HepG2 (cell line): ENCODE results near the gene RTN4RL2. TPM values are rescaled to one million over a fixed set of nuclear protein-coding genes. Genes with fewer than 3 reads are reported as not detected.
A peak's percentile ranks its signal among the peaks of the same experiment; 100 is the strongest.

Source experiments
- ATAC-seq: fragments of 200-7000 bp; cut with Tn5 transposase; 3 replicates; pipeline ENCODE4 v1.9.1; 2020; ENCODE audit warnings: mild to moderate bottlenecking, moderate library complexity
- BruUV-seq: library from RNA; stranded (reverse); fragments of 400-500 nt; replicated peaks from 2 replicates; lab custom pipeline; 2021; lab: Mats Ljungman, UMichigan
- CTCF ChIA-PET: fragments of 300-600 bp; formaldehyde crosslinking; extraction: SDS; loops from one replicate; lab custom pipeline; 2021; ENCODE audit warnings: low total read pairs, inconsistent platforms, low intra/inter-chr PET ratio; lab: Yijun Ruan, JAX
- POLR2A ChIA-PET: fragments of 350-600 bp; sonication (Branson Sonifier 250); formaldehyde crosslinking; loops from one replicate; lab custom pipeline; 2020; ENCODE audit warnings: antibody characterized with exemption, inconsistent platforms; lab: Yijun Ruan, JAX
- DNase-seq: peaks from one replicate; pipeline ENCODE4 v3.0.0-alpha.2; 2015; ENCODE audit warnings: low spot score
- FAIRE-seq: peaks from 3 replicates; lab custom pipeline; 2011; peaks lifted over from hg19 to GRCh38; lab: Jason Lieb, UNC
- H2AFZ ChIP-seq: one replicate; pipeline ENCODE4 v1.6.1; 2011; ENCODE audit warnings: low read length, inconsistent platforms
- H3K27ac ChIP-seq: fragments of 300-600 bp; 3 replicates; pipeline ENCODE4 v1.8.0; 2011; ENCODE audit warnings: mixed run types, mild to moderate bottlenecking, mixed read lengths, low read length, inconsistent platforms; ENCODE audit not compliant: insufficient read depth; ENCODE audit errors: extremely low read length
- H3K27me3 ChIP-seq, 2 experiments: fragments of 200-600 bp in 1 of 2; 2 replicates in 1 of 2; 3 replicates in 1 of 2; pipeline versions ENCODE4 v1.6.0 to v1.8.0; 2011; ENCODE audit warnings: low read length in 2 of 2, mild to moderate bottlenecking in 2 of 2, moderate library complexity in 2 of 2, inconsistent platforms in 1 of 2; ENCODE audit not compliant: insufficient read depth in 2 of 2, control insufficient read depth in 1 of 2
- H3K36me3 ChIP-seq, 2 experiments: fragments of 200-600 bp in 1 of 2; replicated peaks in 1 of 2; 2 replicates in 1 of 2; 3 replicates in 1 of 2; pipeline versions ENCODE4 v1.5.1 to v1.8.0; 2011; ENCODE audit warnings: low read length in 2 of 2, inconsistent platforms in 1 of 2; ENCODE audit not compliant: insufficient read depth in 2 of 2, control insufficient read depth in 1 of 2
- H3K4me1 ChIP-seq: 2 replicates; pipeline ENCODE4 v1.5.1; 2012; ENCODE audit warnings: low read length, inconsistent platforms; ENCODE audit not compliant: insufficient read depth
- H3K4me2 ChIP-seq: 2 replicates; pipeline ENCODE4 v1.6.0; 2011; ENCODE audit warnings: low read depth, low read length, inconsistent platforms
- H3K4me3 ChIP-seq, 3 experiments: fragments of 200-600 bp in 1 of 3; sonication (generic), shearing (Covaris generic) in 1 of 3; replicated peaks in 1 of 3; 2 replicates each; pipeline ENCODE4 v1.5.1; 2011 to 2016; ENCODE audit warnings: low read length in 3 of 3, inconsistent platforms in 2 of 3, low read depth in 2 of 3, mild to moderate bottlenecking in 2 of 3, control low read depth in 1 of 3, mixed read lengths in 1 of 3; ENCODE audit not compliant: insufficient read depth in 1 of 3
- H3K79me2 ChIP-seq: one replicate; pipeline ENCODE4 v1.6.1; 2011; ENCODE audit warnings: low read length, inconsistent platforms; ENCODE audit not compliant: insufficient read depth
- H3K9ac ChIP-seq: 2 replicates; pipeline ENCODE4 v1.6.0; 2011; ENCODE audit warnings: mild to moderate bottlenecking, low read depth, low read length, inconsistent platforms; ENCODE audit not compliant: insufficient read depth
- H3K9me3 ChIP-seq: 2 replicates; pipeline ENCODE4 v1.5.1; 2012; ENCODE audit warnings: mild to moderate bottlenecking, low read length
- H4K20me1 ChIP-seq: 2 replicates; pipeline ENCODE4 v1.6.0; 2011; ENCODE audit warnings: inconsistent platforms, mild to moderate bottlenecking, low read length, moderate library complexity; ENCODE audit not compliant: insufficient read depth
- AHR ChIP-seq: IDR thresholded peaks from 2 replicates; pipeline ENCODE4 v1.6.1; 2018; ENCODE audit warnings: missing genetic modification reagents, missing compliant biosample characterization
- BORCS8-MEF2B ChIP-seq: sonication (generic); formaldehyde crosslinking; IDR thresholded peaks from 2 replicates; pipeline ENCODE4 v1.8.0; 2022; ENCODE audit warnings: mild to moderate bottlenecking, missing genetic modification reagents
- RARA ChIP-seq: IDR thresholded peaks from 2 replicates; pipeline ENCODE4 v1.6.1; 2016; ENCODE audit warnings: missing genetic modification reagents, missing compliant biosample characterization
- SIN3A ChIP-seq: IDR thresholded peaks from 2 replicates; pipeline ENCODE4 v1.6.1; 2011; ENCODE audit warnings: low read depth, mild to moderate bottlenecking, control low read depth, low read length, borderline replicate concordance
- TBL1XR1 ChIP-seq: fragments of 150-350 bp; IDR thresholded peaks from 2 replicates; pipeline ENCODE4 v1.6.1; 2014; ENCODE audit warnings: borderline replicate concordance, low read length; ENCODE audit not compliant: partially characterized antibody
- XRCC5 ChIP-seq: fragments of 200-400 bp; formaldehyde crosslinking; optimal IDR thresholded peaks from 2 replicates; pipeline ENCODE3; 2017; ENCODE audit warnings: mild to moderate bottlenecking, low read length
- ZNF335 ChIP-seq: sonication (generic); formaldehyde crosslinking; IDR thresholded peaks from 2 replicates; pipeline ENCODE4 v1.4.0; 2020; ENCODE audit warnings: missing genetic modification reagents
- WGBS: methylation state at CpG from one replicate; pipeline ENCODE4 v1.1.6; 2017; ENCODE audit warnings: low lambda C conversion rate; 5-methylcytosine and 5-hydroxymethylcytosine counted together
- in situ Hi-C: cut with HindIII; loops from 2 replicates; pipeline ENCODE4 v1.10.0; 2017; ENCODE audit warnings: low pct_unique_long_range_greater_than_20kb; ENCODE audit not compliant: extremely low pct_ligation_motif_present
- intact Hi-C: fragments of 100-400 bp; cut with micrococcal nuclease; formaldehyde crosslinking; loops from one replicate; pipeline ENCODE4 v1.10.0; 2022; ENCODE audit not compliant: unreplicated experiment
- polyA plus RNA-seq, 8 experiments: library from polyadenylated mRNA; depleted of rRNA in 3 of 8; stranded (reverse) in 7 of 8; unstranded in 1 of 8; fragments of >200 nt; fragmentation: Illumina TruSeq in 4 of 8; extraction: Trizol in 4 of 8; gene quantifications; 2 replicates each; pipeline versions ENCODE4 v1.2.1 to v1.2.3, GENCODE V29; 2011 to 2016; ENCODE audit warnings: low read depth in 4 of 8, missing spikeins in 1 of 8, mixed read lengths in 1 of 8; ENCODE audit not compliant: insufficient read depth in 1 of 8
- total RNA-seq, 5 experiments: library from RNA; depleted of rRNA; stranded (reverse); fragments of >200 nt; fragmentation: Illumina TruSeq; extraction: Trizol; gene quantifications; 2 replicates each; pipeline ENCODE4 v1.2.3, GENCODE V29; 2016; ENCODE audit warnings: low read depth in 1 of 5
- TF ChIP-seq, protein P1 (sequence below), 2 experiments: sonication (generic) in 1 of 2; formaldehyde crosslinking in 1 of 2; IDR thresholded peaks; 2 replicates each; pipeline versions ENCODE4 v1.4.0 to v1.6.1; 2018 to 2020; ENCODE audit warnings: missing genetic modification reagents in 2 of 2, borderline replicate concordance in 1 of 2, low read depth in 1 of 2, mild to moderate bottlenecking in 1 of 2, missing biosample characterization in 1 of 2
- TF ChIP-seq, protein P2 (sequence below): IDR thresholded peaks from 2 replicates; pipeline ENCODE4 v1.6.1; 2012; ENCODE audit warnings: inconsistent platforms
- TF ChIP-seq, protein P3 (sequence below): sonication (generic); formaldehyde crosslinking; IDR thresholded peaks from 2 replicates; pipeline ENCODE4 v1.8.1; 2022; ENCODE audit warnings: mild to moderate bottlenecking, missing genetic modification reagents
- TF ChIP-seq, protein P4 (sequence below): sonication (generic); formaldehyde crosslinking; IDR thresholded peaks from 2 replicates; pipeline ENCODE4 v1.4.0; 2020; ENCODE audit warnings: missing genetic modification reagents, borderline replicate concordance
- TF ChIP-seq, protein P5 (sequence below): sonication (generic); formaldehyde crosslinking; IDR thresholded peaks from 2 replicates; pipeline ENCODE4 v1.5.1; 2020; ENCODE audit warnings: mild to moderate bottlenecking, missing genetic modification reagents, moderate library complexity

Gene RTN4RL2
- total and polyA plus RNA-seq, 2 of the 13 experiments (the other 11 are each of a cell fraction or from before 2014, with no cell fraction given), result 1.3 to 4.3 TPM

DNA sequence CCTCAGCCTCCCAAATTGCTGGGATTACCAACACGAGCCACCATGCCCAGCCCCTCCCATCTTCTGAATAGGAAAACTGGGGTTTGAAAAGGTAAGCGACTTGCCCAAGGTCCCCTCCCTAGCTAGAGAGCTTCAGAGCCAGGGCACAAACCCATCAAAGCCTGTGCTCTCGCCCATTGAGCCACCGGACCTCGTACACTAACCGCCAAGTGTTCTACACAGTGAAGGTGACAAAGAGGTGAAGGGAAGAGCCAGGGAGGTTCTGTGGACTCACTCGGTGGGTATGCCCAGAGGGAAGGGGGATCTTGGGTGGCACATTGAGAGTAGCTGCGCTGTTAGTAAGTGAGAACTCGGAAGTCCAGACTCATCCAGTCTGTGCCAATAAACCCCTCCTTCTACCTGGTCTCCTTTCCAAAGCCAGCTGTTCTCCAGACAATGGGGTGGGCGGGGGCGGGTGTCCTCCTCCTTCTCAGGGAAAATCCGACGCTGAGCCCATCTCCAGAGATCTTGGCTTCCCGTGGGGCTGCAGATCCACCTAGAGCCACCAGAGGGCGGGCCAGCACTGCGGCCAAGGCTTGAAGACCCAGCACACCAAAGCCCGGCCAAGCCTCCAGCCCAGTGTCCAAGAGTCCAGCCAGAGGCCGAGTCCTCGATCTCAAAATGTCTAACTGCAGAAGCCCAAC lies 3.2 kb upstream of the RTN4RL2 start:
- in situ Hi-C loops, result loop anchor here (5.0 to 10.0 kb wide), 2 partner anchors 110 to 188 kb away; partner anchors contain the start of gene YPEL4
- WGBS, result 47% methylated on average over 17 of the region's 19 CpGs
- TF ChIP-seq, protein P1, sequence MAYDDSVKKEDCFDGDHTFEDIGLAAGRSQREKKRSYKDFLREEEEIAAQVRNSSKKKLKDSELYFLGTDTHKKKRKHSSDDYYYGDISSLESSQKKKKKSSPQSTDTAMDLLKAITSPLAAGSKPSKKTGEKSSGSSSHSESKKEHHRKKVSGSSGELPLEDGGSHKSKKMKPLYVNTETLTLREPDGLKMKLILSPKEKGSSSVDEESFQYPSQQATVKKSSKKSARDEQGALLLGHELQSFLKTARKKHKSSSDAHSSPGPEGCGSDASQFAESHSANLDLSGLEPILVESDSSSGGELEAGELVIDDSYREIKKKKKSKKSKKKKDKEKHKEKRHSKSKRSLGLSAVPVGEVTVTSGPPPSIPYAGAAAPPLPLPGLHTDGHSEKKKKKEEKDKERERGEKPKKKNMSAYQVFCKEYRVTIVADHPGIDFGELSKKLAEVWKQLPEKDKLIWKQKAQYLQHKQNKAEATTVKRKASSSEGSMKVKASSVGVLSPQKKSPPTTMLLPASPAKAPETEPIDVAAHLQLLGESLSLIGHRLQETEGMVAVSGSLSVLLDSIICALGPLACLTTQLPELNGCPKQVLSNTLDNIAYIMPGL (CRISPR knock-in tag; IDR thresholded peaks at IDR 0.05; ENCODE audit: borderline replicate concordance in 1 of 2, low read depth in 1 of 2), result peak; percentile 72 to 77; a peak in 3 of 4 replicates
- TF ChIP-seq, protein P2, sequence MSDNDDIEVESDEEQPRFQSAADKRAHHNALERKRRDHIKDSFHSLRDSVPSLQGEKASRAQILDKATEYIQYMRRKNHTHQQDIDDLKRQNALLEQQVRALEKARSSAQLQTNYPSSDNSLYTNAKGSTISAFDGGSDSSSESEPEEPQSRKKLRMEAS, result 0 out of 2 replicates have a peak, but pooled peaks have one; percentile 49
- TF ChIP-seq TBL1XR1 (peak; percentile 23), RARA (CRISPR knock-in tag) (peak; percentile 42), AHR (CRISPR knock-in tag) (0 out of 2 replicates have a peak, but pooled peaks have one; percentile 62), XRCC5 (peak; percentile 96), BORCS8-MEF2B (CRISPR knock-in tag) (no peak), SIN3A (no peak), ZNF335 (CRISPR knock-in tag) (no peak)
- TF ChIP-seq, protein P3, sequence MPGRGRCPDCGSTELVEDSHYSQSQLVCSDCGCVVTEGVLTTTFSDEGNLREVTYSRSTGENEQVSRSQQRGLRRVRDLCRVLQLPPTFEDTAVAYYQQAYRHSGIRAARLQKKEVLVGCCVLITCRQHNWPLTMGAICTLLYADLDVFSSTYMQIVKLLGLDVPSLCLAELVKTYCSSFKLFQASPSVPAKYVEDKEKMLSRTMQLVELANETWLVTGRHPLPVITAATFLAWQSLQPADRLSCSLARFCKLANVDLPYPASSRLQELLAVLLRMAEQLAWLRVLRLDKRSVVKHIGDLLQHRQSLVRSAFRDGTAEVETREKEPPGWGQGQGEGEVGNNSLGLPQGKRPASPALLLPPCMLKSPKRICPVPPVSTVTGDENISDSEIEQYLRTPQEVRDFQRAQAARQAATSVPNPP, result 0 out of 2 replicates have a peak, but pooled peaks have one; percentile 29
- TF ChIP-seq, protein P4, sequence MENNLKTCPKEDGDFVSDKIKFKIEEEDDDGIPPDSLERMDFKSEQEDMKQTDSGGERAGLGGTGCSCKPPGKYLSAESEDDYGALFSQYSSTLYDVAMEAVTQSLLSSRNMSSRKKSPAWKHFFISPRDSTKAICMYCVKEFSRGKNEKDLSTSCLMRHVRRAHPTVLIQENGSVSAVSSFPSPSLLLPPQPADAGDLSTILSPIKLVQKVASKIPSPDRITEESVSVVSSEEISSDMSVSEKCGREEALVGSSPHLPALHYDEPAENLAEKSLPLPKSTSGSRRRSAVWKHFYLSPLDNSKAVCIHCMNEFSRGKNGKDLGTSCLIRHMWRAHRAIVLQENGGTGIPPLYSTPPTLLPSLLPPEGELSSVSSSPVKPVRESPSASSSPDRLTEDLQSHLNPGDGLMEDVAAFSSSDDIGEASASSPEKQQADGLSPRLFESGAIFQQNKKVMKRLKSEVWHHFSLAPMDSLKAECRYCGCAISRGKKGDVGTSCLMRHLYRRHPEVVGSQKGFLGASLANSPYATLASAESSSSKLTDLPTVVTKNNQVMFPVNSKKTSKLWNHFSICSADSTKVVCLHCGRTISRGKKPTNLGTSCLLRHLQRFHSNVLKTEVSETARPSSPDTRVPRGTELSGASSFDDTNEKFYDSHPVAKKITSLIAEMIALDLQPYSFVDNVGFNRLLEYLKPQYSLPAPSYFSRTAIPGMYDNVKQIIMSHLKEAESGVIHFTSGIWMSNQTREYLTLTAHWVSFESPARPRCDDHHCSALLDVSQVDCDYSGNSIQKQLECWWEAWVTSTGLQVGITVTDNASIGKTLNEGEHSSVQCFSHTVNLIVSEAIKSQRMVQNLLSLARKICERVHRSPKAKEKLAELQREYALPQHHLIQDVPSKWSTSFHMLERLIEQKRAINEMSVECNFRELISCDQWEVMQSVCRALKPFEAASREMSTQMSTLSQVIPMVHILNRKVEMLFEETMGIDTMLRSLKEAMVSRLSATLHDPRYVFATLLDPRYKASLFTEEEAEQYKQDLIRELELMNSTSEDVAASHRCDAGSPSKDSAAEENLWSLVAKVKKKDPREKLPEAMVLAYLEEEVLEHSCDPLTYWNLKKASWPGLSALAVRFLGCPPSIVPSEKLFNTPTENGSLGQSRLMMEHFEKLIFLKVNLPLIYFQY (CRISPR knock-in tag), result peak; percentile 92; the same call in 1 of the 2 replicates
- TF ChIP-seq, protein P5, sequence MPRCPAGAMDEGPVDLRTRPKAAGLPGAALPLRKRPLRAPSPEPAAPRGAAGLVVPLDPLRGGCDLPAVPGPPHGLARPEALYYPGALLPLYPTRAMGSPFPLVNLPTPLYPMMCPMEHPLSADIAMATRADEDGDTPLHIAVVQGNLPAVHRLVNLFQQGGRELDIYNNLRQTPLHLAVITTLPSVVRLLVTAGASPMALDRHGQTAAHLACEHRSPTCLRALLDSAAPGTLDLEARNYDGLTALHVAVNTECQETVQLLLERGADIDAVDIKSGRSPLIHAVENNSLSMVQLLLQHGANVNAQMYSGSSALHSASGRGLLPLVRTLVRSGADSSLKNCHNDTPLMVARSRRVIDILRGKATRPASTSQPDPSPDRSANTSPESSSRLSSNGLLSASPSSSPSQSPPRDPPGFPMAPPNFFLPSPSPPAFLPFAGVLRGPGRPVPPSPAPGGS (CRISPR knock-in tag), result peak; percentile 46; the same call in 1 of the 2 replicates

More for the DNA sequence above, 3.2 kb upstream of the RTN4RL2 start:
- peak; percentile 62 for ATAC-seq
- H3K4me2 ChIP-seq, result peak overlapping the region; percentile 96
- no TSS peak for BruUV-seq
- H3K4me1 ChIP-seq, result peaks cover 72% of the 10 kb centered on the region
- H3K9me3 ChIP-seq, result no peaks in the 10 kb centered on the region
- peak; percentile 87 for FAIRE-seq
- H3K36me3 ChIP-seq, result no peaks in the 10 kb centered on the region
- CTCF ChIA-PET, result interaction anchor here (1.2 to 3.9 kb wide), 8 partner anchors 23 to 1057 kb away, joined by 3 to 26 read pairs (median 4); no protein-coding TSS in a partner anchor
- intact Hi-C loops, result loop anchor here (1.0 kb wide), 4 partner anchors 70 to 184 kb away; partner anchors contain the start of gene UBE2L6
- no peaks in the 10 kb centered on the region for H3K79me2 ChIP-seq
- H2AFZ ChIP-seq, result no peak overlapping the region
- POLR2A ChIA-PET, result interaction anchor here (0.6 to 3.6 kb wide), 8 partner anchors 15 to 184 kb away, joined by 3 to 13 read pairs (median 8); partner anchors contain the start of gene SLC43A1
- peak overlapping the region; percentile 57 to 75 (median 66); a peak in 3 of 6 replicates for H3K4me3 ChIP-seq
- H4K20me1 ChIP-seq, result no peaks in the 10 kb centered on the region
- peaks cover 3 to 14% of the 10 kb centered on the region in 2 experiments; a peak in 4 of 5 replicates for H3K27me3 ChIP-seq
- DNase-seq, result peak; percentile 82
- no peak overlapping the region; the same call in 1 of the 2 replicates for H3K9ac ChIP-seq
- H3K27ac ChIP-seq, result peak overlapping the region; percentile 49
